Epithelial cell of proximal tubule (primary cell): ENCODE measurements around the gene ZBTB49. TPM values are rescaled to one million over a fixed set of nuclear protein-coding genes. Genes with fewer than 3 reads are reported as not detected.

Experiments used
- DNase-seq: peaks from one replicate; pipeline ENCODE4 v3.0.0-alpha.2; 2011; ENCODE audit warnings: low read depth
- H3K4me3 ChIP-seq: 2 replicates; pipeline ENCODE4 v1.5.1; 2011; ENCODE audit warnings: low read depth, mild to moderate bottlenecking, low read length
- total RNA-seq: library from RNA; depleted of rRNA; stranded (reverse); fragments of >200 nt; gene quantifications from 2 replicates; pipeline ENCODE4 v1.2.3, GENCODE V29; 2015
- TF ChIP-seq, protein P1 (sequence below): conservative IDR thresholded peaks from 2 replicates; pipeline ENCODE4 v1.5.1; 2012; ENCODE audit warnings: low read depth, mild to moderate bottlenecking, low read length

ZBTB49 gene
- total RNA-seq, 1 donor from 2014 or later, result 1.2 TPM

DNA sequence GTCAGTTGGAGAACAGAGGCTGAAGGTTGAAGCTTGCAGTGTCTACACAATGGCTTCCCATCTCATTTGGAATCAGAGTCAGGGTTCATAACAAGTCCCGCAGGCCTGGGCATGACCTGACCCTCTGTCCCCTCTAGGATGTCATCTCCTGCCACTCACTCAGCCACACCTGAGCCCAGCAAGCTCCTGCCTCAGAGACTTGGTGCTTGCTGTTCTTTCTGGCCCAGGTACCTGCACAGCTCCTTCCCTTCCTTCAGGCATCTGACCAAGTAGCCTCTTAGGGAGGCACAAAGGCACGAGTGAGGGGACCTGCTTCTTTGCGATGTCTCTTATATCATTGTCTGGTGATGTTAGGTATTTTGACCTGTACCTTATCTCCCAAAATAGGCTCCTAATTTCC lies 9.0 kb downstream of the ZBTB49 start:
- no peak overlapping the region for H3K4me3 ChIP-seq
- TF ChIP-seq, protein P1, sequence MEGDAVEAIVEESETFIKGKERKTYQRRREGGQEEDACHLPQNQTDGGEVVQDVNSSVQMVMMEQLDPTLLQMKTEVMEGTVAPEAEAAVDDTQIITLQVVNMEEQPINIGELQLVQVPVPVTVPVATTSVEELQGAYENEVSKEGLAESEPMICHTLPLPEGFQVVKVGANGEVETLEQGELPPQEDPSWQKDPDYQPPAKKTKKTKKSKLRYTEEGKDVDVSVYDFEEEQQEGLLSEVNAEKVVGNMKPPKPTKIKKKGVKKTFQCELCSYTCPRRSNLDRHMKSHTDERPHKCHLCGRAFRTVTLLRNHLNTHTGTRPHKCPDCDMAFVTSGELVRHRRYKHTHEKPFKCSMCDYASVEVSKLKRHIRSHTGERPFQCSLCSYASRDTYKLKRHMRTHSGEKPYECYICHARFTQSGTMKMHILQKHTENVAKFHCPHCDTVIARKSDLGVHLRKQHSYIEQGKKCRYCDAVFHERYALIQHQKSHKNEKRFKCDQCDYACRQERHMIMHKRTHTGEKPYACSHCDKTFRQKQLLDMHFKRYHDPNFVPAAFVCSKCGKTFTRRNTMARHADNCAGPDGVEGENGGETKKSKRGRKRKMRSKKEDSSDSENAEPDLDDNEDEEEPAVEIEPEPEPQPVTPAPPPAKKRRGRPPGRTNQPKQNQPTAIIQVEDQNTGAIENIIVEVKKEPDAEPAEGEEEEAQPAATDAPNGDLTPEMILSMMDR, result no peak
- no peak for DNase-seq

DNA sequence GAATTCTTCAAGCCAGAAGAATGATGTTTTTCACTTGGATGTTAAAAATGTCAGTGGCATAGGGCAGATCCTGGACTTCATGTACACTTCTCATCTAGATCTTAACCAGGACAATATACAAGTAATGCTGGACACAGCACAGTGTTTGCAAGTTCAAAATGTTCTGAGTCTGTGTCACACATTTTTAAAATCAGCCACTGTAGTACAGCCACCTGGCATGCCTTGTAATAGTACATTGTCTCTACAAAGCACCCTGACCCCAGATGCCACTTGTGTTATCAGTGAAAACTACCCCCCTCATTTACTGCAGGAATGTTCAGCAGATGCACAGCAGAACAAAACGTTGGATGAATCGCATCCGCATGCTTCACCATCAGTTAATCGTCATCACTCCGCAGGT lies 11.9 kb downstream of the ZBTB49 start:
- H3K4me3 ChIP-seq, result no peak overlapping the region
- DNase-seq, result no peak
- TF ChIP-seq, protein P1, result no peak

DNA sequence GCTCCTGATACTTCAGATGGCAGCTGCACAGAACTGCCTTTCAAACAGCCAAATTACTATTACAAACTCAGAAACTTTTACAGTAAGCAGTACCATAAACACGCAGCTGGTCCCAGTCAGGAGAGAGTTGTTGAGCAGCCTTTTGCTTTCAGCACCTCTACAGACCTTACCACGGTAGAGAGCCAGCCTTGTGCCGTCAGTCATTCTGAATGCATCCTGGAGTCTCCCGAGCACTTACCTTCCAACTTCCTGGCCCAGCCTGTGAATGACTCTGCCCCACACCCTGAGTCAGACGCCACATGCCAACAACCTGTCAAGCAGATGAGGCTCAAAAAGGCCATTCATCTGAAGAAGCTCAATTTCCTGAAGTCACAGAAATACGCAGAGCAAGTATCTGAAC lies 12.4 kb downstream of the ZBTB49 start:
- TF ChIP-seq, protein P1, result no peak
- no peak for DNase-seq
- H3K4me3 ChIP-seq, result no peak overlapping the region

DNA sequence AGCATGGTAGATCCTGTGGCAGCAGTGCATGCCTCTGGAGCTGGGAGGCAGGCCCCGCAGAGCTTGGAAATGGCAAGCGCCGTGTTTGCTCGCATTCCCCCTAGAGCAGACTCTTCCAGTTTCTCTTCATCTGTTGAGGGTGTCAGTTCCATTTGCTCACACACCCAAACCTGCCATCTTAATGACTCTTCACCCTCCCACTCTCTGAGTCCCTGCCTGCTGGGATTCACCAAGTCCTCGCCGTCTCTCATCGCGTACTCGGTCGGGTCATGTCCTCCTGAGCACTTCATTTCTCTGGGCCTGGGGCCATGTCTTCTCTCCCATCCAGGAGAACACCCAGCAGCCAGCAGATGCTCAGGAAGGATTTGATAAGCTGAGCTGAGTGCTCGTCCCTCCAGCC lies 16.9 kb downstream of the ZBTB49 start:
- no peak for DNase-seq
- TF ChIP-seq, protein P1, result no peak
- no peak overlapping the region for H3K4me3 ChIP-seq

DNA sequence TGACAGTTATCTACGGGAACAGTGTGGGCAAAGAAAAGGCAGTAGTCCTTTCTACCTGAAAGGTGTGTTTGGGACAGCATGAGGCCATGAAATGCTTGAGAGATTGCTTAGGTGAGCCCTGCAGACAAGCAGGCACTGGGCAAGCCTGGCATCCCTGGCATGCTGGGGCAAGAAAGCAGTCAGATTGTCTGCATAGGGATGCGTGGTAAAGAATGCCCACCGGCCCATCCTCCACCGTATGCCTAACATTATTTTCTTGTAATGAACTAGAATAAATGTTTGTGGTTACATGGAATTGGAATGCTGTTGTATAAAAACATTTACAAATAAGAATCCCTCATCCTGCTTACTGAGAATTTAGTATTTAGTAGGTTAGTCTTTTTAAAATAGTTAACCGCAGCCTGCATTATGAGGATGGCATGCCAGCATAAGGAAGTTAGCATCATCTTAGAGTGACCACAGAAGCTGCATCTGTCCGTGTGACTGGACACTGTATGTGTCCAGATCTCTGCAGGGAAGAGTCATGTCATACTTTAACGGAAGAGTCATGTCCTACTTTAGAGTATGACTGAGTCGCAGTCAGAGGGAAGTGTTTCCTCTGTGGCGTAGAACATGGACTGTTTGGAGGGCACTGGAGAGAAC lies 18.9 kb downstream of the ZBTB49 start:
- H3K4me3 ChIP-seq, result no peak overlapping the region
- TF ChIP-seq, protein P1, result no peak
- DNase-seq, result no peak

DNA sequence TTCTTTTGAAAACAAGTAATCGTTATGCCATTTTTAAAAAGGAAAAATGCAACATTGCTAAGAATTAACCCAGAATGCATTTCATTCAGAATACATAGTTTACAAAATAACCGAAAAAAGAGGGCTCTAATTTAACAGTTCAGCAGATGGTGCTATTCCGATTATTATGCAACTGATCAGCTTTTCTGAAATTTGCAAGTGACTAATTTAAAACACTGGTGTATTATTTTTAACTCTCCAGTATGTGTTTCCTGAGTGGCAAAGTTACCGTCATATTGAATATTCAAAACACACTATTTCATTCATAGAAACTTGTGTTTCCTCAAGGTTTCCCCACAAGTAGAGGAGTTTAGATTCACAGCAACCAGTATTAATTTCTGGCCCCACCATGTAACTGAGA lies 21.1 kb downstream of the ZBTB49 start:
- TF ChIP-seq, protein P1, result no peak
- H3K4me3 ChIP-seq, result no peak overlapping the region
- DNase-seq, result no peak

DNA sequence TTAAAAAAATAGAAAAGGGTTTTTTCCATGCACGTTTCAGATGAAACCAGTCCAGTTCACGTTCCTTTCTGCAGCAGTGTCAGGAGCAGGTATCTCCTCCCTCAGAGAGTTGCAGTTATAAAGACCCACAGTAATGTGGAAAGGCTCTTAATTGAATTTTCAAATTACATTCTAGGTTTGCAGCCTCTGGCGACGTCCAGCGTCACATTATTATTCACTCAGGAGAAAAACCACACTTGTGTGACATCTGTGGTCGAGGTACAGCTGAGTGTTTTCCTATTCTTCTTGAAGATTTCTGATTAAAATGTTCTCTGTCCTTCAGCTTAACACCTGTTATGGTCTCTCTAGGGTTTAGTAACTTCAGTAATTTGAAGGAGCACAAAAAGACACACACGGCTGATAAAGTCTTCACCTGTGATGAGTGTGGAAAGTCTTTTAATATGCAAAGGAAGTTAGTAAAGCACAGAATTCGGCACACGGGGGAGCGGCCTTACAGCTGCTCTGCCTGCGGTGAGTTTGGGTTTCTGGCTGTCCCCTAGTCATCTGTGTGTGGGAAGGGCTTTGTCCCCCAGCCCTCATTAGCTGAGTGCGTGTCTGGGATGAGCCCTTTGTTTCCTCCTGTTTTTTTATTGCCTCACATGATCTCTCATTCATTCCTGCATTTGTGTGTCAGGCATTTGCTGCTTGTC lies 25.6 kb downstream of the ZBTB49 start:
- TF ChIP-seq, protein P1, result no peak
- no peak for DNase-seq

More for the DNA sequence above, 25.6 kb downstream of the ZBTB49 start:
- H3K4me3 ChIP-seq, result no peak overlapping the region
